ENCODE data around the gene DNAH10.

The DNAH10 gene

DNA sequence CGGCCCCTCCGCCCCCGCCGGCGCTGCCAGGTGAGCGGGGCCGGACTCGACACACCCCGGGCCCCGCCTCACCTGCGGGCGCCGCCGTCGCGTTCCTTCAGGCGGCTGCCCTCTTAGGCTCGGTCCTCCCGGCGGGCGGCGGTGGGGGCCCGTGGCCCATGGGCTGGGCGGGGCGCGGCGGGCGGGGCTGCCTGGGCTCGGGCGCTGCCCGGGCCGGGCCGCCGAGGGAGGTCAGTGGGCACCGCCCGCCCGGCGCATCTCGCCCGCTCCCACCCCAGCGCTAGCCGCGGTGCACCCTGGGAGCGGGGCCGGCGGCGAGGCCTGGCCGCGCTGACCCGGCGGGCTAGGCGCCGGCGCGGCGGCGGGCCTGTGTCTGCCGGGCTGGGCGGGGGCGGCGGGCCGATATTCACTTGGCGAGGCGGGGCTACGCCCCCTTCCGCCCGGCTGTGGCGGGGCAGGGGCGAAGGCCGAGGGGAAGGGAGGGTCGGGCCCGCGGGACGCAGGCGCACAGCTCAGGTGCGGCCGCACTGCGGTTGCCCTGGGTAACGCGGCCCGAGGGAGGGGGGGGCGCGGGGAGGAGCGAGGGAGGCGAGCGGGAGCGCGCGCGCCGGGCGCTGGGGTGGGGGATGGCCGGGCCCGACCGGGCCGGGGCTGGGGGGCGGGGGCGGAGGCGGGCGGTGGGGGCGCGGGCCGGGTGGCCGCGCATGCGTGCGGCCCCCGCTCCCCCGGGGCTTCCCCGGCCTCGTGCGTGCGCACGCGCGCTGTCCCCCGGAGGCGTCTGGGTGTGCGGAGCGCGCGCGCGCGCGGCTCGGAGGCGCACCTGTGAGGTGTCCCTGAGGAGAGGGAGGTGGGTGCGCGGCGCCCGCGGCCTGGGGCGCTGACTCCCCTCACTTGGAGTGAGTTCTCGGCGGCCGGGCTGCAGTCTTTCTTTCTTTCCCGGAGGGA is 210.6 kb downstream of the DNAH10 start, which contains the start of the genes CCDC92 and ZNF664:
Gene CCDC92 (minus strand): TSS at position 375 of the 945 bp plus-strand sequence. CDS start 28,526 bp downstream, outside the sequence.
Gene ZNF664 (plus strand): TSS at position 759 of the 945 bp plus-strand sequence. CDS start 38,930 bp downstream, outside the sequence.
- peak; percentile 94 for DNase-seq (ENCODE audit: low read depth)

- peak; percentile 12 for DNase-seq (ENCODE audit: low read depth)
Measured at GRCh38 chr12:123973552-123974341, 211.6 kb downstream of the DNAH10 start.

DNA sequence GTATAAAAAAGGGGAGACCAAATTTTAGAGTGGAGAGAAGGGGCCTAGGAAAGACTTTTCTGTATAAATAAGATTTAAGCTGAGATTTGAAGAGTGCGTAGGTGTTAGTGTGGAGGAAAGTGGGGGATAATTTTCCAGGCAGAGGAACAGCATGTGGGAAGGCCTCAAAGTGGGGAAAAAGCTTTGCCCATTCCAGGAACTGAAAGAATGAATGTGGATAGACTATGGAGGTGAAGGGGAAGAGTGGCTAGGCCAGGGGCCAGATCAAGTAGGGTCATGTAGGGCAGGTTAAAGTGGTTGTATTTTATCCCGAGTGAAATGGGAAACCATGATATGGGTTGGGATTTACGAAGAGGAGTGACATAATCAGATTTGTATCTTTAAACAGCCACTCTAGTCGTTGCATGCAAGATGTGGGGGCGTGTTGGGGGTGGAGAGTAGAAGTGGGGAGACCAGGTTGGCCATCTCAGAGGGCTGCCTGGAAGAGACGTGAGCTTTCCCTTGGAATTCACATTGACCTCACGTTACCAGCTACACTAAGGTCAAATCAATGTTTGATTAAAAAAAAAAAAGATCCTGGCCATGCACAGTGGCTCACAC is 214.2 kb downstream of the DNAH10 start:
- DNase-seq (ENCODE audit: low read depth), result no peak

DNA sequence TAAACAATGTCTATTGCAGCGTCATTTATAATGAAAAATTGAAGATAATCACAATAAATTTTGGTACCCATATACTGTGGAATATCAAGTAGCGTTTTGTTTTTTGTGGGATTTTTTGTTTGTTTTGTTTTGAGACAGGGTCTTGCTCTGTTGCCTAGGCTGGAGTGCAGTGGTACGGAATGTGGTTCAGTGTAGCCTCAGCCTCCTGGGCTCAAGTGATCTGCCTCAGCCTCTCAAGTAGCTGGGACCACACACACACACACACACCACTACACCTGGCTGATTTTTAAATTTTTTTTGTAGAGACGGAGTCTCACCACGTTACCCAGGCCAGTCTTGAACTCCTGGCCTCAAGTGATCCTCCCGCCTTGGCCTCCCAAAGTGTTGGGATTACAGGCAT is 217.5 kb downstream of the DNAH10 start:
- no peak for DNase-seq (ENCODE audit: low read depth)

DNA sequence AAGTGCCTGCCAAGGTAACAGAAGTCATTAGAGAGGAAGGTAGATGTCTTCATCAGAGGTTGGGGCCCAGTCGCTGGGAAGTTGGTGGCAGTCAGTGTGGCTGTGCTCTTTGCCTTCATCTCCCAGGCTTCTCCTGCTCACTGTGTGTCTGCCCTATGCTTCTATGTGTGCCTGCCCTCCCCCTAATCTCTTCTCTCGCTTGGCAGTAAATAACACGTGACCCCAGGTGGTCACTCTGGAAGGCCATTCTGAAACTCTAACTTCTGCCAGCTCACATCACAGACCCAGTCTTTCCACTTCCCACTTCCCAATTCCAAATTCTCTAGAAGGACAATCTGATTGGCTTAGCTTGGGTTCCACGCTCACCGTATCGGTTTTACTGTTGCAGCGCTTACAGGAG is 220.2 kb downstream of the DNAH10 start:
- no peak for DNase-seq (ENCODE audit: low read depth)

GRCh38 chr12:123983822-123984485 is 221.9 kb downstream of the DNAH10 start:
- DNase-seq (ENCODE audit: low read depth), result peak; percentile 22

DNA sequence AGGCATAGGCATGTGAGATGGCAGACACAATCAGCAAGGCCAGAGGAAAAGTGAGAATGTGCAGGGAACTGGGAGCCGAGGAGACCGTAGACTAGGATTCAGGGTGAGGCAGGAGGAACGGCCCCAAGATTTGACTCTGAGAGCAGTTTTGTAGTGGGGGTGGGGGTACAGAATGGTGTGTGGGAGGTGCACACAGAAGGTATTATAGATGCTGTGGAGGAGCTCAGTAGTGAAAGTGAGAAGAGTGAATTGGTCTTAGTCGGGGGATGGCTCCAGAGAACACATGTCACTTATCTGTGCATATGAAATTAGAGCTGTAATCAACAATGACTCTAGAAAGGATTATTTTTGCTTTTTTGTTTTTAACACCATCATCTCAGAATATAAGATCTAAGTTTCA is 222.8 kb downstream of the DNAH10 start:
- no peak for DNase-seq (ENCODE audit: low read depth)

All from activated T-cell treated with anti-CD3 and anti-CD28 coated beads for 1 hour (primary cell).